Liver (tissue), 9 donors: ENCODE data around the gene HINT2. TPM values are rescaled to one million over a fixed set of nuclear protein-coding genes. Genes with fewer than 3 reads are reported as not detected.

Experiments
- DNase-seq: peaks from one replicate; pipeline ENCODE4 v3.0.0-alpha.2; 2017; ENCODE audit warnings: low spot score
- H3K27ac ChIP-seq, 2 donors: one replicate each; pipeline ENCODE4 v1.7.0; 2013; ENCODE audit warnings: inconsistent platforms in 2 of 2, low read length in 2 of 2, control low read depth in 1 of 2, low read depth in 1 of 2, mild to moderate bottlenecking in 1 of 2
- H3K27me3 ChIP-seq, 4 donors: one replicate each; pipeline versions ENCODE4 v1.6.1 to v1.7.0; 2013; ENCODE audit warnings: low read length in 3 of 4, inconsistent platforms in 1 of 4, mild to moderate bottlenecking in 1 of 4, moderate library complexity in 1 of 4; ENCODE audit not compliant: control insufficient read depth in 4 of 4, insufficient read depth in 4 of 4
- H3K36me3 ChIP-seq, 4 donors: one replicate each; pipeline versions ENCODE4 v1.6.1 to v1.7.0; 2013; ENCODE audit warnings: low read length in 3 of 4, mild to moderate bottlenecking in 3 of 4, low read depth in 1 of 4, moderate library complexity in 1 of 4; ENCODE audit not compliant: control insufficient read depth in 4 of 4, insufficient read depth in 3 of 4
- H3K4me1 ChIP-seq, 4 donors: one replicate each; pipeline versions ENCODE4 v1.6.1 to v1.7.0; 2013; ENCODE audit warnings: low read length in 3 of 4, mild to moderate bottlenecking in 3 of 4, moderate library complexity in 1 of 4; ENCODE audit not compliant: control insufficient read depth in 4 of 4, insufficient read depth in 4 of 4
- H3K4me3 ChIP-seq, 3 donors: one replicate each; pipeline versions ENCODE4 v1.6.1 to v1.7.0; 2013; ENCODE audit warnings: low read length in 3 of 3, control low read depth in 1 of 3, low read depth in 1 of 3, mild to moderate bottlenecking in 1 of 3
- H3K9ac ChIP-seq, 2 donors: one replicate each; pipeline ENCODE4 v1.7.0; 2013; ENCODE audit warnings: low read length in 2 of 2, mild to moderate bottlenecking in 2 of 2, moderate library complexity in 2 of 2, control low read depth in 1 of 2, low read depth in 1 of 2
- H3K9me3 ChIP-seq, 4 donors: one replicate each; pipeline versions ENCODE4 v1.6.1 to v1.7.0; 2013; ENCODE audit warnings: low read length in 3 of 4; ENCODE audit not compliant: control insufficient read depth in 4 of 4
- ATF3 ChIP-seq: IDR thresholded peaks from 2 replicates; pipeline ENCODE4 v1.6.1; 2016; ENCODE audit warnings: antibody characterized with exemption
- EGR1 ChIP-seq, 2 donors: IDR thresholded peaks; 2 replicates each; pipeline ENCODE4 v1.6.1; 2016 to 2018; ENCODE audit warnings: antibody characterized with exemption in 2 of 2, low read depth in 2 of 2
- FOXA1 ChIP-seq: IDR thresholded peaks from 2 replicates; pipeline ENCODE4 v1.6.1; 2016; ENCODE audit warnings: antibody characterized with exemption
- FOXA2 ChIP-seq: IDR thresholded peaks from 2 replicates; pipeline ENCODE4 v1.6.1; 2016; ENCODE audit warnings: antibody characterized with exemption
- GABPA ChIP-seq, 2 donors: IDR thresholded peaks in 1 of 2; conservative IDR thresholded peaks in 1 of 2; 2 replicates each; pipeline ENCODE4 v1.6.1; 2016; ENCODE audit warnings: antibody characterized with exemption in 2 of 2, mild to moderate bottlenecking in 1 of 2, moderate library complexity in 1 of 2
- HNF4A ChIP-seq, 2 donors: conservative IDR thresholded peaks; 2 replicates each; pipeline ENCODE4 v1.6.1; 2016; ENCODE audit warnings: antibody characterized with exemption in 2 of 2, mild to moderate bottlenecking in 2 of 2
- HNF4G ChIP-seq: IDR thresholded peaks from 2 replicates; pipeline ENCODE4 v1.6.1; 2016; ENCODE audit warnings: antibody characterized with exemption
- JUND ChIP-seq, 2 donors: IDR thresholded peaks; 2 replicates each; pipeline ENCODE4 v1.6.1; 2016; ENCODE audit warnings: antibody characterized with exemption in 2 of 2
- MAX ChIP-seq: IDR thresholded peaks from 2 replicates; pipeline ENCODE4 v1.6.1; 2016; ENCODE audit warnings: antibody characterized with exemption
- NR2F2 ChIP-seq: IDR thresholded peaks from 2 replicates; pipeline ENCODE4 v1.6.1; 2016; ENCODE audit warnings: antibody characterized with exemption
- RAD21 ChIP-seq, 2 donors: IDR thresholded peaks; 2 replicates each; pipeline ENCODE4 v1.6.1; 2016; ENCODE audit warnings: antibody characterized with exemption in 2 of 2, mild to moderate bottlenecking in 2 of 2
- REST ChIP-seq: IDR thresholded peaks from 2 replicates; pipeline ENCODE4 v1.6.1; 2016; ENCODE audit warnings: antibody characterized with exemption, mild to moderate bottlenecking
- RXRA ChIP-seq, 2 donors: IDR thresholded peaks; 2 replicates each; pipeline ENCODE4 v1.6.1; 2017 to 2018; ENCODE audit warnings: antibody characterized with exemption in 2 of 2, mild to moderate bottlenecking in 1 of 2
- SP1 ChIP-seq: IDR thresholded peaks from 2 replicates; pipeline ENCODE4 v1.6.1; 2018; ENCODE audit warnings: antibody characterized with exemption, mild to moderate bottlenecking
- TAF1 ChIP-seq: conservative IDR thresholded peaks from 2 replicates; pipeline ENCODE4 v1.6.1; 2016; ENCODE audit warnings: antibody characterized with exemption, mild to moderate bottlenecking
- YY1 ChIP-seq: IDR thresholded peaks from 2 replicates; pipeline ENCODE4 v1.6.1; 2016; ENCODE audit warnings: antibody characterized with exemption, mild to moderate bottlenecking
- WGBS: extraction: QIAGEN DNeasy Blood & Tissue Kit; methylation state at CpG from one replicate; pipeline ENCODE4 v1.1.7; 2013; 5-methylcytosine and 5-hydroxymethylcytosine counted together
- polyA plus RNA-seq, 2 donors: library from polyadenylated mRNA; stranded (reverse) in 1 of 2; unstranded in 1 of 2; fragments of 200-250 nt in 1 of 2; fragments of >200 nt in 1 of 2; fragmentation: Nextera tagmentation in 1 of 2; extraction: Ambion mirVana in 1 of 2; gene quantifications; one replicate each; pipeline versions ENCODE4 v1.2.1 to v1.2.3, GENCODE V29; 2013 to 2015
- total RNA-seq, 2 donors: library from RNA; depleted of rRNA; stranded (reverse); fragments of >200 nt; gene quantifications; one replicate each; pipeline ENCODE4 v1.2.3, GENCODE V29; 2014
- TF ChIP-seq, protein P1 (sequence below): fragments of 150-350 bp; IDR thresholded peaks from 2 replicates; pipeline ENCODE4 v1.5.1; 2017; ENCODE audit warnings: improper control_type of control experiment, low read depth, low read length; ENCODE audit not compliant: missing input control
- TF ChIP-seq, protein P2 (sequence below): IDR thresholded peaks from 2 replicates; pipeline ENCODE4 v1.6.1; 2016; ENCODE audit warnings: antibody characterized with exemption
- donor health status: healthy.
- donor health status: healthy.
- donor health status: healthy.
- donor health status: healthy.
- donor health status: healthy.

HINT2 gene
- total and polyA plus RNA-seq, 4 donors: 34.3 to 176 (median 76.1) TPM

DNA sequence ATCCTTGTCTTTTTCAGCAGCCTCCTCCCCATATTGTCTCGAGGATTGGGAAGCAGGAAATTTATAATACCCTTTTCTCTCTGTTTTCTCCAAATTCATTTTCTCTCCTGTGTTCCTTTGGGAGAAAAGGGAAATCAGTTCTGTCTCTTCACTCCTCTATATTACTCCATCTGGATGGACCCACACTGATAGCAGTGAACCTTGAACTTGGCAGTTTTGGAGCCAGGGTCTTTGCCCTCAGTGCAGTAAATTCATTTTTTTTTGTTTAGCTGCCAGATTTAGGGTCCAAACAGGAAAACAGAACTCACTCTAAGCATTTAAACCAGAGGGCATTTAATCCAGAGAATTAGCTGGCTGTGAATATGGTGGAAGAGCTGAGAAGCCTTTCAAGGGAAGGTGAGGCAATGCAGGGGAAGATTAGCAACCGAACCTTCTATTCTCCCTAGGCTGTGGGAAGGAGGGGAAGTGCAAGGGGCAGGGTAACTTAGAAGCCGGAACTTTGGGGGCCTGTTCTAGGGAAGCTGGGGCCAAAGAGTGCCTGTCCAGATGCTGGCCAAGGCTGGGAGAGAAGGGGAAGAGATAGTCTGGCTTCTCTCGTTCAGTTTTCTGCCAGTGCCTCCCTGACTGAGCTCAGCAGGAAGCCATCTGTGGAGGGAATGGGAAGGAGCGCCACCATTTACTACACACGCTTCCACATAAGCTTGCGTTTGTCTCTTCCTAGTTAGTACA, 39.8 kb downstream of the HINT2 start:
- H3K27me3 ChIP-seq: no peaks in the 10 kb centered on the region
- TF ChIP-seq ATF3 (no peak), FOXA2 (no peak), GABPA (IDR thresholded peaks at IDR 0.05 in 1 of 2, conservative IDR thresholded peaks at IDR 0.05 in 1 of 2) (no peak), REST (no peak), NR2F2 (peak; percentile 35), RXRA (IDR thresholded peaks at IDR 0.05) (peak; percentile 14 to 56), MAX (no peak), EGR1 (IDR thresholded peaks at IDR 0.05; ENCODE audit: low read depth in 2 of 2) (no peak), FOXA1 (no peak), YY1 (peak; percentile 24), TAF1 (no peak), SP1 (no peak), RAD21 (IDR thresholded peaks at IDR 0.05) (no peak), HNF4A (conservative IDR thresholded peaks at IDR 0.05) (peak; percentile 41 to 83), JUND (IDR thresholded peaks at IDR 0.05) (no peak), HNF4G (peak; percentile 22)
- TF ChIP-seq, protein P1, sequence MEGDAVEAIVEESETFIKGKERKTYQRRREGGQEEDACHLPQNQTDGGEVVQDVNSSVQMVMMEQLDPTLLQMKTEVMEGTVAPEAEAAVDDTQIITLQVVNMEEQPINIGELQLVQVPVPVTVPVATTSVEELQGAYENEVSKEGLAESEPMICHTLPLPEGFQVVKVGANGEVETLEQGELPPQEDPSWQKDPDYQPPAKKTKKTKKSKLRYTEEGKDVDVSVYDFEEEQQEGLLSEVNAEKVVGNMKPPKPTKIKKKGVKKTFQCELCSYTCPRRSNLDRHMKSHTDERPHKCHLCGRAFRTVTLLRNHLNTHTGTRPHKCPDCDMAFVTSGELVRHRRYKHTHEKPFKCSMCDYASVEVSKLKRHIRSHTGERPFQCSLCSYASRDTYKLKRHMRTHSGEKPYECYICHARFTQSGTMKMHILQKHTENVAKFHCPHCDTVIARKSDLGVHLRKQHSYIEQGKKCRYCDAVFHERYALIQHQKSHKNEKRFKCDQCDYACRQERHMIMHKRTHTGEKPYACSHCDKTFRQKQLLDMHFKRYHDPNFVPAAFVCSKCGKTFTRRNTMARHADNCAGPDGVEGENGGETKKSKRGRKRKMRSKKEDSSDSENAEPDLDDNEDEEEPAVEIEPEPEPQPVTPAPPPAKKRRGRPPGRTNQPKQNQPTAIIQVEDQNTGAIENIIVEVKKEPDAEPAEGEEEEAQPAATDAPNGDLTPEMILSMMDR: no peak
- TF ChIP-seq, protein P2, sequence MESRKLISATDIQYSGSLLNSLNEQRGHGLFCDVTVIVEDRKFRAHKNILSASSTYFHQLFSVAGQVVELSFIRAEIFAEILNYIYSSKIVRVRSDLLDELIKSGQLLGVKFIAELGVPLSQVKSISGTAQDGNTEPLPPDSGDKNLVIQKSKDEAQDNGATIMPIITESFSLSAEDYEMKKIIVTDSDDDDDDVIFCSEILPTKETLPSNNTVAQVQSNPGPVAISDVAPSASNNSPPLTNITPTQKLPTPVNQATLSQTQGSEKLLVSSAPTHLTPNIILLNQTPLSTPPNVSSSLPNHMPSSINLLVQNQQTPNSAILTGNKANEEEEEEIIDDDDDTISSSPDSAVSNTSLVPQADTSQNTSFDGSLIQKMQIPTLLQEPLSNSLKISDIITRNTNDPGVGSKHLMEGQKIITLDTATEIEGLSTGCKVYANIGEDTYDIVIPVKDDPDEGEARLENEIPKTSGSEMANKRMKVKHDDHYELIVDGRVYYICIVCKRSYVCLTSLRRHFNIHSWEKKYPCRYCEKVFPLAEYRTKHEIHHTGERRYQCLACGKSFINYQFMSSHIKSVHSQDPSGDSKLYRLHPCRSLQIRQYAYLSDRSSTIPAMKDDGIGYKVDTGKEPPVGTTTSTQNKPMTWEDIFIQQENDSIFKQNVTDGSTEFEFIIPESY: no peak
- peaks cover 2 to 31% (median 23%) of the 10 kb centered on the region in 4 donors for H3K4me1 ChIP-seq
- no peaks in the 10 kb centered on the region for H3K9me3 ChIP-seq
- 74% methylated on average over 7 of the region's 7 CpGs for WGBS
- no peak overlapping the region for H3K27ac ChIP-seq
- no peaks in the 10 kb centered on the region for H3K36me3 ChIP-seq
- H3K9ac ChIP-seq: no peak overlapping the region
- DNase-seq: no peak
- no peak overlapping the region for H3K4me3 ChIP-seq
